ENCODE data around the gene F11R. TPM values are rescaled to one million over a fixed set of nuclear protein-coding genes. Genes with fewer than 3 reads are reported as not detected.
A peak's percentile ranks its signal among the peaks of the same experiment; 100 is the strongest.
"Not testable (repeated sequence)": the region's sequence is repeated elsewhere in the genome, so short reads cannot be mapped to it uniquely, and the experiment has no call there.

The F11R gene
- total RNA-seq, 2 donors from 2014 or later: 134 to 179 TPM

GRCh38 chr1:161038523-161039153, 17.7 kb upstream of the F11R start, which contains the start of gene TSTD1:
Gene TSTD1 (minus strand): TSS chr1:161038964. CDS start chr1:161038889, 75 bp downstream.
- H3K9ac ChIP-seq (ENCODE audit: low read depth in 2 of 2, low read length in 2 of 2): peak within 1 kb of the TSS; percentile 75 to 84
- no peaks in the 10 kb centered on the region for H3K9me3 ChIP-seq
- H3K4me3 ChIP-seq: peak within 1 kb of the TSS; percentile 62
- H3K27me3 ChIP-seq: no peaks in the 10 kb centered on the region
- no peak for TF ChIP-seq CTCF (IDR thresholded peaks at IDR 0.05)
- H3K27ac ChIP-seq: peak within 1 kb of the TSS; percentile 86
- peak; percentile 92 for DNase-seq
- intact Hi-C loops (cut with DNase I): no loop called here
- peaks cover 16% of the 10 kb centered on the region for H3K4me1 ChIP-seq
- peaks cover 10% of the 10 kb centered on the region for H3K36me3 ChIP-seq

- no peak for TF ChIP-seq CTCF (IDR thresholded peaks at IDR 0.05)
- H3K4me3 ChIP-seq: peak overlapping the region; percentile 62
- peaks cover 16% of the 10 kb centered on the region for H3K4me1 ChIP-seq
- peak overlapping the region; percentile 86 for H3K27ac ChIP-seq
- H3K9me3 ChIP-seq: no peaks in the 10 kb centered on the region
- H3K27me3 ChIP-seq: no peaks in the 10 kb centered on the region
- peaks cover 10% of the 10 kb centered on the region for H3K36me3 ChIP-seq
- peak overlapping the region; percentile 75 to 84 for H3K9ac ChIP-seq (ENCODE audit: low read depth in 2 of 2, low read length in 2 of 2)
- DNase-seq: peak; percentile 66
- intact Hi-C loops (cut with DNase I): no loop called here
Measured at GRCh38 chr1:161037661-161038522, 16.9 kb upstream of the F11R start.

- H3K9me3 ChIP-seq: no peaks in the 10 kb centered on the region
- H3K4me3 ChIP-seq: no peak overlapping the region
- TF ChIP-seq CTCF (IDR thresholded peaks at IDR 0.05): no peak
- no peak overlapping the region for H3K9ac ChIP-seq (ENCODE audit: low read depth in 2 of 2, low read length in 2 of 2)
- no peak overlapping the region for H3K27ac ChIP-seq
- peaks cover 6% of the 10 kb centered on the region for H3K4me1 ChIP-seq
- H3K36me3 ChIP-seq: no peaks in the 10 kb centered on the region
- intact Hi-C loops (cut with DNase I): no loop called here
- no peak for DNase-seq
- no peaks in the 10 kb centered on the region for H3K27me3 ChIP-seq
Measured at GRCh38 chr1:161033751-161034150, 12.8 kb upstream of the F11R start.

- no peaks in the 10 kb centered on the region for H3K27me3 ChIP-seq
- peaks cover under 1% of the 10 kb centered on the region for H3K4me1 ChIP-seq
- no peak overlapping the region for H3K9ac ChIP-seq (ENCODE audit: low read depth in 2 of 2, low read length in 2 of 2)
- intact Hi-C loops (cut with DNase I): no loop called here
- no peak overlapping the region for H3K27ac ChIP-seq
- DNase-seq: no peak
- TF ChIP-seq CTCF (IDR thresholded peaks at IDR 0.05): no peak
- no peaks in the 10 kb centered on the region for H3K36me3 ChIP-seq
- no peak overlapping the region for H3K4me3 ChIP-seq
- H3K9me3 ChIP-seq: no peaks in the 10 kb centered on the region
Measured at GRCh38 chr1:161032409-161032808, 11.5 kb upstream of the F11R start.

GRCh38 chr1:161031874-161032273, 10.9 kb upstream of the F11R start:
- intact Hi-C loops (cut with DNase I): no loop called here
- TF ChIP-seq CTCF (IDR thresholded peaks at IDR 0.05): no peak
- no peak overlapping the region for H3K27ac ChIP-seq
- DNase-seq: no peak
- no peaks in the 10 kb centered on the region for H3K27me3 ChIP-seq
- H3K4me3 ChIP-seq: no peak overlapping the region
- no peaks in the 10 kb centered on the region for H3K9me3 ChIP-seq
- no peak overlapping the region for H3K9ac ChIP-seq (ENCODE audit: low read depth in 2 of 2, low read length in 2 of 2)
- H3K4me1 ChIP-seq: no peaks in the 10 kb centered on the region
- no peaks in the 10 kb centered on the region for H3K36me3 ChIP-seq

GRCh38 chr1:161029466-161029865, 8.5 kb upstream of the F11R start:
- H3K27me3 ChIP-seq; H3K9ac ChIP-seq (ENCODE audit: low read depth in 2 of 2, low read length in 2 of 2); H3K4me3 ChIP-seq; H3K4me1 ChIP-seq; H3K9me3 ChIP-seq; H3K27ac ChIP-seq; H3K36me3 ChIP-seq; DNase-seq; intact Hi-C loops (cut with DNase I): not testable (repeated sequence)

- H3K4me3 ChIP-seq; intact Hi-C loops (cut with DNase I); H3K27me3 ChIP-seq; H3K27ac ChIP-seq; H3K9me3 ChIP-seq; DNase-seq; H3K4me1 ChIP-seq; H3K36me3 ChIP-seq; H3K9ac ChIP-seq (ENCODE audit: low read depth in 2 of 2, low read length in 2 of 2): not testable (repeated sequence)
Measured at GRCh38 chr1:161026954-161027353, 6.0 kb upstream of the F11R start.

- H3K27me3 ChIP-seq; H3K9ac ChIP-seq (ENCODE audit: low read depth in 2 of 2, low read length in 2 of 2); DNase-seq; intact Hi-C loops (cut with DNase I); H3K27ac ChIP-seq; H3K4me3 ChIP-seq; H3K9me3 ChIP-seq; H3K36me3 ChIP-seq: not testable (repeated sequence)
- H3K4me1 ChIP-seq: peaks cover 11% of the 10 kb centered on the region
Measured at GRCh38 chr1:161022432-161022831, 1.5 kb upstream of the F11R start.

All from colonic mucosa (tissue), 4 donors.